ENCODE results near the gene MUC15.
"Not testable (repeated sequence)": the region's sequence is repeated elsewhere in the genome, so short reads cannot be mapped to it uniquely, and the experiment has no call there.

Gene MUC15, protein sequence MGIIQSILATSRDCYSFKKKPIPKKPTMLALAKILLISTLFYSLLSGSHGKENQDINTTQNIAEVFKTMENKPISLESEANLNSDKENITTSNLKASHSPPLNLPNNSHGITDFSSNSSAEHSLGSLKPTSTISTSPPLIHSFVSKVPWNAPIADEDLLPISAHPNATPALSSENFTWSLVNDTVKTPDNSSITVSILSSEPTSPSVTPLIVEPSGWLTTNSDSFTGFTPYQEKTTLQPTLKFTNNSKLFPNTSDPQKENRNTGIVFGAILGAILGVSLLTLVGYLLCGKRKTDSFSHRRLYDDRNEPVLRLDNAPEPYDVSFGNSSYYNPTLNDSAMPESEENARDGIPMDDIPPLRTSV

DNA sequence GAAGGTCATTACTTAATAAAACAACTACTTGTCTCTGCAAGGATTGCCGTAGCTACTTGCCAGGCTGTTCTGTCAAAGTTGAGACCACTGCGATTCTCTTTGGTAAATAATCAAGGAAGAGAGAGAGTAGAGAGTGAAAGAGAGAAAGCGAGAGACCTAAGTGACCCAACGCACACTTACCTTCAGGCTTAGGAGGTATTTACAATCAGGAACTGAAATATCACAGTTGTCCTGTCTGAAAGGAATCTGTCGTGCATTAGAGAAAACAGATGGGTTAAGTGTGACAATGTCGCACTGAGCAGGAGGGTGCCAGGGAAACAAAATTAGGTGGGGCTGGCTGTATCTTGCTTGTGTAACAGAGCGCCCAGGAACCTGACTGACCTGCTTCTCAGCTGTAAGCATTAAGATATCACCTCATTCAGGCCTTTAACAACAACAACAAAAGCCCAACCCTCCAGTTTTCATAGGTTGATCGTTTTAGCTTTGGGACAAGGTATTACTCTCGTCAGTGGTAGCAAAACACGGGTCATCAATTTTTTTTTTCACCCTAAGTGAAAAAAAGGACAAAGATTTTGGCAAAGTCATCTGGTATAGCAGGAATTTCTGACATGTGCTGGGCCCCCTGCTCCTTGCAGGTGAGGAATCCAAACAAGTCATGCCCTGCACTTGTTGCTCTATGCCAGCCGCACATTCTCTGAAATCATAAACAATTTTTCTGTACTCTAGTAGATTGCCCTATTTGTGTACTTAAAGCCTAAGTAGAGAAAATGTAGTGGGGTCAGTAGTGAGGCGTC lies at the start of gene MUC15:
MUC15 (minus strand) TSS at position 403 of the 794 bp plus-strand sequence. CDS start 5,169 bp downstream, outside the sequence.
- DNase-seq, result no peak

DNA sequence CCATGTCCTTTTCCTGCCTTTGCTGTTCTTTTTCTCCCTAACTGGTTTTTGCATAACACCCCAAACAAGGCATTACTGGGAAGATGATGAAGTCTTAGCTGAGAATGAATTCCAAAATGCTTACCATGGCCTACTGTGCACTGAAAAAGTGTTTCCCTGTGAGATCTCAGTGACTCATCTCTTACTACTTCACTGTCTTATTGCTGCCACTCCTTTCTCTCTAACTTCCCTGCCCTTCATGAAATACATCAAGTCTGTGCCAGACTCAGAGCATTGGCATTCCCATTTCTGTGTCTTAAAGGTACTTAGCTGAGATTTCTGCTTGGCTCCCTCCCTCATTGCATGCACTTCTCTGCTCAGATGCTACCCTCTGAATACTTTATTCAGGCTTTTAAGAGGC lies 49.1 kb upstream of the MUC15 start:
- DNase-seq, result no peak

DNA sequence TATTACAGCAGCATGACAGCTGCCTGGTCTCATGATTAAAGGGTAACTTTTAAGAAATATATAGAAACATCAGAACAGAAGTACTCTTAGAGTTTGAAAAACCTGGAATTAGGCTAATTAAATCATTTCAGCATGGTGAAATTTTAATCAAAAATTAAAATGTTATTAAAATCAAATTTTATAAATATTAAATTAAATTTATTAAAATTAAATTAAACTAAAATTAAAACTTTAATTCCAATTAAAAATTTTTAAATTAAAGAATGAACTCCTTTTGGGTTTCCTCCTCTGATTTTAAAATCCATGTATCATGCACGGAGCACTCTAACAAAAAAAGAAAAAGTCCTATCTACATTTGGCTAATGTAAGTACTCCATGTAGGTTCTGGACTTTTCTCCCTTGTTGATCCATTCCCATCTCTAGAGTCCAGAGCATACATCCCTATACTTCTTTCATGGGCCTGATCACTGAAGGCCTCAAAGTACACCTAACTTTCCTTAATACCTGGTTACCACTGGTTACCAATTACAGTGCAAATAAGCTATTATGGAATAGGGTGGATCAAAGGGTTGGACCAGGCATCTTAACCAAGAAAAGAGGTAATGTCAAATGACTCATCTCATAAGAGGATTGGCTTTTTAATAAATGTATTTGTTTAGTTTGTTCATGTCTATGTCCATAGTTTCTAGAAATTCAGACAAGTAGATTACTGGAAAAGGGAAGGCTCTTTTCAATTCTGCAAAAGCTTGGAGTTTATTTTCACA lies 48.4 kb upstream of the MUC15 start:
- no peak for DNase-seq

DNA sequence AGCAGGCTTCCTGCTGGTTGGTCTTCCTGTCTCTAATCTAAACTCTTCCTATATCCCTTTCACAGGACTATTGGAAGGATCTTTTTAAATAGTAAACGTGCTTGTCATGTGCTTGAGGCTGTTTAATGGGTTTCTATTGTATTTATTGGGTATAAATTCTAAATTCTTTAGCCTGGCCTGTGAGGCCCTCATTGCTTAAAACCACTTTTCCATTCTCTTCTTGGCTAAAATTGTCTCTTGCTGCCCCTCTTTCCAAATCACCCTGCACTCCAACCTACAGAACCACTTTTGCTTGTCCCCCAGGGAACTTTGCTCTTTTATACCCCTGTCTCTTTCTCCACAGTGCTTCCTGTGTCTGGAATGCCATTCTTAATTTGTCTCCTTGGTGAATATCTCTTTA lies 46.4 kb upstream of the MUC15 start:
- no peak for DNase-seq

DNA sequence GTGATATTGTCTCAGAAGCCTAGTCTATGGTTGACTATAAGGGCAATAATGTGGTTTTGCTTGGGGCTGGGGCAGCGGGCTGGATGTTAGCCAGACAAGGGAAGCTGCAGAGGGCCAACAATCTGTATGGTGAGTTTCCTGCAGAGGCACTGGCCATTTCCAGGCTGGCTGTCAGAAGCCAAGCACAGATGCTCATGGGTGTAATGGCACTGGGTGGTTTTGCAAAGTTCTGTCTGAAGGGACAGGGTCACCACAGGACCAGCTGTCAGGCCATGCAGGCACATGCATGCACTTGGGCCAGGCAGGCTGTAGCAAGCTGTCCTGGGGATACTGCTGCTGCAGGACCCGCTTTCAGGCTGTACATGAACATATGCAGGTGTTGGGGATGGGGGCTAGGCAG lies 41.7 kb upstream of the MUC15 start:
- no peak for DNase-seq

DNA sequence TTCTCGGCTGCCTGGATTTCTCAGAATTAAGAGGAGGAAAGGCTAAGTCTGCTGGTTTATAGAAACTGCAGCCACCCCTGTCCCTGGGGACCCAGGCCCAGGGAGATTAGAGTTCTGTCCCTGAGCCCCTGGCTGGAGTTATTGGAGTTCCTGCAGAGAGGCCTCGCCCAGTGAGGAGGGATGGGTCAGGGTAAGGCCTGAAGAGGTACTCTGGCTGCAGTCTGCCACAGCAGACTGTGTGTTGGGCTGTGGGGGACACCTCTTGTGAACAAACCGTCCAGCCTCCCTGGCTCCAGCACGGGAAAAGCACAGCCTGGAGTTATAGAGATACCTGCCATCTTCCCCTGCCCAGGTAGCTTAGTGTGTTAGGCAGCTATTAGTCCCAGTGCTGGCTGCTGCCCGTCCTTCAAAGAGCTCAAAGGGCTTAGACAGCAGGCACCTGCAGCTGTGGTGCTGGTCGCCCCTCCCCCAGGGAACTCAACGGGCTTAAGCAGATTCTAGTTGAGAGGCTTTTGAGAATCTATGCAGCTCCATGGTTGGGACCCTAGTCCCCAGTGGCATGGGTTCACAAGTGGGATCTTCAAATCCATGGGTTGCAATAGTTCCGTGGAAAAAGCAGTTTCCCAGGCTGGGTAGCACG lies 36.6 kb upstream of the MUC15 start:
- DNase-seq, result no peak

DNA sequence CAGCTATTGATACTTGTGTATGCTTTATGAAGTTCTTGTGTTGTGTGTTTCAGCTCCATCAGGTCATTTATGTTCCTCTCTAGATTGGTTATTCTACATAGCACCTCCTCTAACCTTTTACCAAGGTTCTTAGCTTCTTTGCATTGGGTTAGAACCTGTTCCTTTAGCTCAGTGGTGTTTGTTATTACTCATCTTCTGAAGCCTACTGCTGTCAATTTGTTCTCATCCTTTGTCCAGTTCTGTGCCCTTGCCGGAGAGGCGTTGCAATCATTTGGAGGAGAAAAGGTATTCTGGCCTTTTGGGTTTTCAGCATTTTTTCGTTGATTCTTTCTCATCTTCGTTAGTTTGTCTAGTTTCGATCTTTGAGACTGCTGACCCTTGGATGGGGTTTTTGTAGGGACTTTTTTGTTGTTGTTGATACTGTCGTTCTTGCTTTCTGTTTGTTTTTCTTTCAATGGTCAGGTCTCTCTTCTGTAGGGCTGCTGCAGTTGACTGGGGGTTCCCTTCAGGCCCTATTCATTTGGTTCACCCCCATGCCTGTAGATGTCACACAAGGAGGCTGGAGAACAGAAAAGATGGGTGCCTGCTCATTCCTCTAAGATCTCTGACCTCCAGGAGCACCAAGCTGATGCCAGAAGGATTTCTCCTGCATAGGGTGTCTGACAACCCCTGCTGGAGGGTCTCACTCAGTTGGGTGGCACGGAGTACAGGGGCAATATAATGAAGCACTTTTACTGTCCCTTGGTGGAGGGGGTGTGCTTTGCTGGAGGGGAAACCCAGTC lies 35.9 kb upstream of the MUC15 start:
- DNase-seq, result no peak

DNA sequence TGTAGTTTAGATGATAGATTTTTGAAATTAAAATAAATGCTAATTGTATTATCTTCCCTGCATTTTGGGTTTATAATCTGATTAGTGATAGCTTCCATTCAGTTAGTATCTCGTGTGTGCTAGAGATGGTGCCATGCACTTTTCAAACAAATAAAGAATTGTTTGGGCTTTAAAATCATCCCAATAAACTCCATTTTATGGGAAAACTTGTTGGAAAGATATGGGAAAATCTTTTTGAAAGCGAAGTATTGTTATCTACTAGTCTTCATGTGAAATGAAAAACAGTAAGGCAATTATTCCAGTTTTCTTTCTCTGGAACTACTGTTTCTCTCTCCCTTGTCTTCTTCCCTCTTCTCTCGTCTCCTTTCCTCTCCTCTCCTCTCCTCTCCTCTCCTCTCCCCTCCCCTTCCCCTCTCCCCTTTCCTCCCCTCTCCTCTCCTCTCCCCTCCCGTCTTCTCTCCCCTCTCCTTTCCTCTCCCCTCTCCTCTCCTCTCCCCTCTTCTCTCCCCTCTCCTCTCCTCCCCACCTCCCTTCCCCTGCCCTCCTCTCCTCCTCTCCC lies 27.9 kb upstream of the MUC15 start:
- DNase-seq, result no peak

DNA sequence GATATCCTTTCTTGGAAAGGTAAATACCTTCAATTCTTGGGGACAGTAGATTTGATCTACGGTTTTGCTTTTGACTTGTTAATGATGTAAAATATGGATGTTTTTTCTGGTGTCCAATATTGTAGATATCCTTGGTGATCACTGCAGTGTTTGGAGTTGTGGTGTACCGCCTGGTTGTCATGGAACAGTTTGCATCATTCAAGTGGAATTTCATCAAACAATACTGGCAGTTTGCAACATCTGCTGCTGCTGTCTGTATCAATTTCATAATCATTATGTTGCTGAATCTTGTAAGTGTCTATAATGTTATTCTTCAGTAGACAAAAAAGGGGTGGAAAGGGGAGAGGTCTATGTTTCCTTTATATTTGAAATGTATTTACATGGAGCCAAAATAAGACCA lies 27.4 kb upstream of the MUC15 start:
- no peak for DNase-seq

DNA sequence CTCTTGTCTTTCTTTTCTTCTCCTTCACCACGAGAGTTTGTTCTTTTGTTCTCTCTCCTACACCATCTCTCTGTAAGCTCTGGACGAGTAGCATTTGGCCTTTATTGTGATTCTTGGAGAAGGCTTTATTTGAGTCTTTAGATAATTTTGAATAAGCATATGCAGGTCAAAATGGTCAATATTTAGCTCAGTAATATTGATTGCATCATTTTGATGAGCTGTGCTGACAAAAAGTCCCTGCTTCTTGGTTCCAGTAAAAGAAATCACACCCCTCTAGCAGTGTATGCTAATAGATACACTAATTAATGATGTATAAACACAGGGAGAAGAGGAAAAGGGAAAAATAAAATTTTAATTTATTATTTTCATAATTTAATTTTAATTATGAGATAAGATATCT lies 25.8 kb upstream of the MUC15 start:
- DNase-seq, result no peak

DNA sequence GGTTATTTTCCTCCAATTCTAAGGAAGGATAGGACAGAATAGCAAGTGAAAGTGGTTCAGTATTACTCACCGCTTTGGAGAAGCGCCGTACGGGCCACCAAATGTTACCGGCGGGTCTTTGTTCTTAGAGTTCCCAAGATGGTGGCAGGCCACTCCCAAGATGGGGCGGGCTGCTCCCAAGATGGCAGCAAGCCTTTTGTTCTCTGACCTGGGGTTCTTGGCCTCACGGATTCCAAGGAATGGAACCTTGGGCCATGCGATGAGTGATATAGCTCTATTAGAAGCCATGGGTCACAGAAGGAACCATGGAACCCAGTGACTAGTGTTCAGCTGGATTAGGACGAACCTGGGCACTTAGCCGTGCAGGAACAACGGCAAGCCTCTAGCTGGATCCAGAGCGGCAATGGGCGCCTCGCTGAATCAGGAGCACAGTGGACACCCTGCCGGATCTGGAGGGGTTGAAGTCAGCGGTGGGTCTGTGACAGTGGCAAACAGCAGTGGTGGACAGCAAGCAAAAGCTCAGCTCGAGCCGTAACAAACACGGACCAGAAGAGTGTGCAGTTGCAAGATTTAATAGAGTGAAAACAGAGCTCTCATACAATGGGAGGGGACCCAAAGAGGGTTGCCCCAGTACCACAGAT lies 25.1 kb upstream of the MUC15 start:
- DNase-seq, result not testable (repeated sequence)

DNA sequence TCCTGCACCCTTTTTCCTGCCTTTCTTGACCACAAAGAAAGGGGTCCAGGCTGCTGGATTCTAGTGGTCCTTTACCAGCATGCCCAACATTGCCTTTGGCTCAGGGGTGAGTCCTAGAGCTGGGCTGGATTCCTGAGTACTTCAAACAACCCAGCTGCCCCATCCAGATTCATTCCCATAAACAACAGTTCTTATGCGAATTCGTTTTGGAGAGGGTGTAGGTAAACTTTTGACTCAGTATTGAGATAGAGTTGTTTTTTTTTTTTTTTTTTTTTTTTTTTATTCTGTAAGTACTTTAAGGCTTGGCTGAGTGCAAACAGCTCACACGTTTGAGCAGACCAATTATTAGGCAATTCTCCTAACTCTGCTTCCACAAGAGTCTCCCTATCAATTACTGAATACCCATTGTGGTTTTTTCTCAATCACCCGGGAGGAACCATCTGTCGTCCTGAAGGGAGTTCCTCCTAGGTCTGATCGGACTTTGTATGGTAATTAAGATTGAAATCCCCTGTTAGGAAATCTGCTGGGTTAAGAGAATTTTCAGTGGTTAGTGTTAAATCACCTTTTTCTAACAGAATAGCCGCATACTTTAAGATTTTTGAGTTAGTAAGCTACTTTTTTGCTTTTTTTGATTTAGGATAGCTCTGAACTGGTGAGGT lies 23.3 kb upstream of the MUC15 start:
- DNase-seq, result not testable (repeated sequence)

DNA sequence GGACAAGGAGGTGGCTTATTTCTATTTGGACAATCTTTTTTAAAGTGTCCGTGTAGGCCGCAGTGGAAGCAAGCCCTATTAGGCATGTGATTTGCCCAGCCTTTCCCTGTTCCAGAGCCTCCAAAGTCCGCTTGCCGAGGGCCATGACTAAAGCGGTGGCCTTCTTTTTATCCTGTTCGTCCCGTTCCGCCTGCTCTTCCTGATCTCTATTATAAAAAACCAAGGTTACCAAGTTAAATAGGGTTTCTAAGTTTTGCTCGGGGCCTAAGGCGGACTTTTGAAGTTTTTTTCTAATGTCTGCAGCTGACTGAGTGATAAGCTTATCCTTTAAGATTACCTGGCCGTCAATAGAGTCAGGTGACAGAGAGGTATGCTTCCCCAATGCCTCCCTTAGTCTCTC lies 21.6 kb upstream of the MUC15 start:
- no peak for DNase-seq

DNA sequence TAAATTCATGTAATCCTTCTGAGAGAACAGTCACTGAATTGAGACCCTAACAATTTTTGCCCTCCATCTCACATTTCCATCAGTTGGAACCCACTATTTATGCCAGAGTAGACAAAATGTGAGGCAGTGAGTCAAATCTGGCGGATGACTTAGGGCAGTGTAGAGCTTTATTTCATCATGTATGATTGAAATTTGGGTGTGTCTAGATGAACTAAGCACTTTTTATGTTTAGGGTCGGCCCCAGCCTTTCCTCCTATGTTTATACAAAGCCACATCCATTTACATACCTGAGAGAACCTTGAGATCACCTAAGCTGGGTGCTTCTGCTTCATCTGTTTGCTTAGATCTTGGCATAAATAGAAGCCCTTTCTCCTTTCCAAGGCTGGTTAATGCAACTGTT lies 15.0 kb upstream of the MUC15 start:
- no peak for DNase-seq

DNA sequence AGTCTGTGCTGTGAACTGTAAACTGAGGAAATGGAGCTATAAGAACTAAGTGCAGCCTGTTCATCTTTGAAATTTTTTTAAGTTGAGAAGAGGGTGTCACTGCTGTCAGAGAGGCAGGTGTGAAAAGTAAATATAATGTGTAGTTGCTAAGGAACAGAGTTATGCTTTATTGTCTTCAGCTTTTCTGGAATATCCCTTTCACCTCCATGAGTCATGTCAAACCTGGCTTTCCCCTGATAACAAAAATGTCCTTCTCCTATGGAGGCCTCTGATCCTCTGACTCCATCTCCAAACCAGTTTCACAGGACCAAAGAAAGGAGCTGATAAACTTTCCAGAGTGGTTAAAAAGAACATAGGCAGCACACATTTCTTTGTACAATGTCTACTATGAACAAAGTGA lies 12.8 kb upstream of the MUC15 start:
- DNase-seq, result no peak

DNA sequence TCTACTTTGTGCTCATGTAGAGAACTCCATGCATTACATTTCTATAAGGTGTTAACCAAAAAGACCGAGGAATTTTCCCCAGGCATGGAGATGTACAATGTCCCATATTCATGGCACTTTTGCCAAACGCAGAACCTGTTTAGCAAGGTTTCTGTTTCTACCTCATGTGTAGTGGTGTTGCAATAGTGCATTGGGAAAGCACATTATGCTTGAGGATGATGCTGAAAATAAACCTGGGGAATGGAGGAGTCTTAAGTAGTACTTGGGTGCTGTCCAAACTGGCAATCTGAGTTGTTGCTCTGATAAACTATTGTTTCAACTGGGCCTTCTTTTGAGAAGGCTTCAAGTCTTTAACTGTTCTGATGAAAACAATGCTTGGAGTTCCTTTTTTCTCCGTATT lies 11.5 kb upstream of the MUC15 start:
- DNase-seq, result no peak

DNA sequence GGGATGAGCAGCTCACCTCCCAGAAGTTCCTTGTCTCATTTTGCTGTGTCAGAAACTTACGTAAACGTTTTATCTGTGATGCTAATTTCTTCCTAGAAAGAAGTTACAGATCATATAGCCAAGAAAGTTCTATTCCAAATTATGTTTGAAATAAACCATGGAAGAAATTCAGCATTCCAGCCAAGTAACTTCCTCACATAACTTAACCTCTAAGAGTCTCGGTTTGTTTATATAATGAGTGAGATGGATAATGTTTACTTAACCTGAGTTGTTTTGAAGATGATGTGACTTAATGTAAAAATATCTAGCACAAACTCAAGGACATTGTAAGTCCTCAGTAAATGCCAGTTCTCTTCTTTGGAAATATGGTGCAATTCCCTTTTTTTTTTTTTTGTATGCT lies 8.9 kb upstream of the MUC15 start:
- DNase-seq, result no peak

DNA sequence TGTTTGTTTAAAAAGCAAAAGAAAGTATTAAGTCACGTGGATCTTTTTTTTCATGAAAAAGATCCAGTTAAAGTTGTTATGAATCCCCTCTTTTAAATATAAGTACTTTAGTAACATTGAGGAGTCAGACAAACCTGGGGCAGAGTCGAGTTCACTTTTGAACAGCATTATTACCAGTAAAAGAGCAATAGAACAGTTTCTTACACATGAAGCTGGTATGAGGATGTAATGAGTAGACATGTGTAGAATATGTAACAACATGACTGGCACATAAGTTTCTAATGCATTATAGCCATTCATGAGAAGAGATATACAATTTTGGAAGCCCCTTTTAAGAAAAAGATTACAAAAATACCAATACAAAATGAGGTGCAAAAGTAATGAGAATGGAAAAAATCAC lies 7.6 kb upstream of the MUC15 start:
- DNase-seq, result no peak

DNA sequence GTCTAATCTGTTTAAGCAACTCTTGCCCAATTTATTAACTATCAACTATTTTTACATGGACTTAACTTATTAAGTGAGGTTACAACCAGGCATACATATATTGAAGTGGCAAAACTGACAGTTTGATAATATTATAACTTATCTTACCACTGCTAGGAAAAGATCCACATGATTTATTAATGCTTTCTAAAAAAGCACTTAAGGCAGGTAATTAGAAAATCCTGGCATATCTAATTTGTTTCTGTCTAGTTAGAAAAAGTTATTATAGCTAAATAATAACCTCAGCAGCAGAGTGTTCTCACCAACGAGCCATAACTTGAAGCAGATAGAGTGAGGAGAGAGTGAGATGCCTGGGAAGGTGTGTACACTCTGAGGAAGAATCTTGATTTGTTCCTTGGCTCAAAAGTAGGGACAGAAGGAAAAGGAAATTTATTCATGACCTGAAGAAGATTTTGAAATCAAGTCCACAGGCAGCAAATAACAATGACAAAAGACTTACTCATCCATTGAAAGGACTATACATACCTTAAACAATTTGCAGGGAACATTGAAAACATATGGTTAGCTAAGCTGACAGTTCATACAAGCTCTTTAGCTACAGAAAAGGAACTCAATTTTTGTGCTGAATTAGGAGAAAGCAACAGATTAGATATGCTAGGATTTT lies 7.1 kb upstream of the MUC15 start:
- no peak for DNase-seq

DNA sequence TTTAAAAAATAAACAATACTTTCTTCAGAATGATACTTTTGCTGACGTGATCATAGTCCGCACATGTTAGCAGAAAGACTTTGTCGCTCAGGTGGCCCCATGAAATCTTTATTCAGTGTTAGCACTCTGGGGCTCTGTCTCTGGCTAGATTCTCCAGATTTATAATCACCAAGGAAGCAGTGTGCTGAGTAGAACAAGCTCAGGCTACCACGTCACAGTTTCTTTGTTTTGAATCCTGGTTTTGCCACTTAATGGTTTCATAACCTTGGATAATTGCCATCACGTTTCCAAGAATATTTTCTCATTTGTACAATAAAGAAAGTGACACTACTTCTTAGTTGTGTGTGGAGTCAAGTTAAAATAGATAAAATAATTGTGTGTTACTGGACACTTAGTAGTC lies 3.9 kb upstream of the MUC15 start:
- no peak for DNase-seq

Measured in SHP77 treated with DMSO at 0.1 percent for 48 hours (cell line).